Gastrocnemius medialis (tissue), 4 donors: Measurements from ENCODE around the gene MMRN2. TPM values are rescaled to one million over a fixed set of nuclear protein-coding genes. Genes with fewer than 3 reads are reported as not detected.

ENCODE experiments used
- ATAC-seq, 2 donors: fragments of 150-250 bp; one replicate each; pipeline ENCODE4 v1.9.1; 2016
- DNase-seq, 2 donors: peaks; one replicate each; pipeline ENCODE4 v3.0.0-alpha.2; 2019
- H3K27ac ChIP-seq, 4 donors: fragments of 200-600 bp; sonication (generic); 1 replicate in 1 of 4; 2 replicates in 3 of 4; pipeline ENCODE4 v1.5.1; 2016 to 2018; ENCODE audit warnings: mild to moderate bottlenecking in 2 of 4, moderate library complexity in 1 of 4
- H3K27me3 ChIP-seq, 3 donors: fragments of 200-600 bp; sonication (generic) in 2 of 3; 1 replicate in 1 of 3; 2 replicates in 2 of 3; pipeline versions ENCODE4 v1.5.1 to v1.6.0; 2016 to 2019; ENCODE audit warnings: mild to moderate bottlenecking in 1 of 3, moderate library complexity in 1 of 3
- H3K36me3 ChIP-seq, 2 donors: fragments of 200-600 bp; sonication (generic) in 1 of 2; one replicate each; pipeline ENCODE4 v1.5.1; 2017 to 2018
- H3K4me1 ChIP-seq, 2 donors: fragments of 200-600 bp; sonication (generic) in 1 of 2; one replicate each; pipeline ENCODE4 v1.5.1; 2016 to 2017; ENCODE audit warnings: mild to moderate bottlenecking in 2 of 2
- H3K4me3 ChIP-seq, 4 donors: fragments of 200-600 bp; sonication (generic) in 3 of 4; 1 replicate in 1 of 4; 2 replicates in 3 of 4; pipeline ENCODE4 v1.5.1; 2016 to 2019; ENCODE audit warnings: mild to moderate bottlenecking in 2 of 4
- H3K9me3 ChIP-seq, 3 donors: fragments of 200-600 bp; sonication (generic) in 2 of 3; 1 replicate in 1 of 3; 2 replicates in 2 of 3; pipeline ENCODE4 v1.5.1; 2016 to 2019
- CTCF ChIP-seq, 5 experiments: fragments of 450-650 bp in 3 of 5; fragments of 200-600 bp in 2 of 5; sonication (generic) in 2 of 5; IDR thresholded peaks in 4 of 5; conservative IDR thresholded peaks in 1 of 5; 1 replicate in 4 of 5; 2 replicates in 1 of 5; pipeline ENCODE4 v1.5.1; 2016 to 2019; ENCODE audit warnings: antibody characterized with exemption in 5 of 5, mild to moderate bottlenecking in 3 of 5, moderate library complexity in 3 of 5
- POLR2A ChIP-seq, 2 donors: fragments of 450-650 bp; IDR thresholded peaks; one replicate each; pipeline ENCODE4 v1.6.1; 2017; ENCODE audit warnings: antibody characterized with exemption in 2 of 2, mild to moderate bottlenecking in 2 of 2, moderate library complexity in 2 of 2
- in situ Hi-C, 4 donors: fragments of 200-750 bp; cut with MboI; loops; one replicate each; pipeline versions ENCODE4 v1.15.0 to v1.8.0; 2017; ENCODE audit warnings: low sequenced_read_pairs in 4 of 4
- intact Hi-C: fragments of 100-400 bp; cut with DNase I; formaldehyde crosslinking; loops from one replicate; pipeline ENCODE4 v1.15.1; 2023; ENCODE audit warnings: low total_unique reads
- total RNA-seq, 4 donors: library from RNA; depleted of rRNA; stranded (reverse); fragments of >200 nt; gene quantifications; one replicate each; pipeline versions ENCODE4 v1.1.0 to v1.2.3, GENCODE V29; 2016

Gene MMRN2
- total RNA-seq, 4 donors from 2014 or later, result 14.6 to 34.8 (median 25.8) TPM

DNA sequence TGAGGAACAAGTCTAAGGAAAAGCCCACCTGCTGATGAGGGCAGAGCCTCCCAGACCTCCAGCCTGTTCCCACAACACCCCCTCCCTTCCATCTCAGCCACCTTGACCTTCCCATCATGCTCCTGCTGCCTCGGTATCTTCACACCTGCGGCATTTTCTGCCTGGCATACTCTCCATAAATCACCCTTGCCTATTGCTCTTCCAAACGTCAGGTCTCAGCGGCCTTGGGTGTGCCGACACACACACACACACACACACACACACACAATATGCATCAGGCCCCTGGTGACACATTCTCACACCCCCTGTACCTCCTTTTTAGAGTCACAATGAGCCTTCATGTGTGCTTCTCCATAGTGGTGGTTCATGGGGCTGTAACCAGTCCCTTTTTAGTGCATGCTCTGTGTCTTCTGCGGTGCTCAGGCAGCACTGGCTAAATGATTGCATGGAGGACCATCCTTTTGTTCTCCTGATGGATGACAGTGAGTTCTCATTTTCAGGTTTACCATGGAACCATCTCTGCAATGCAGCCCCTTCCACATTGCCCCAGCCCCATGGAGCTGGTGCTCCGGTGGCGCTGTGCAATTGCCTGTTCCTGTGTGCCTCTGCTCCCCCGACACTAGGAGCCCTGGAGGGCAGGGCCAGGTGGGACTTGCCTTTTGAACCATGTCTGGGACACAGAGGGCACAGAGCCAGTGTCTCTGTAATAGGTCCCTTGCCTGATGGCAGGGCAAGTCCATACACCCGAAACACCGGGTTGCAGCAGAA, 15.4 kb upstream of the MMRN2 start:
- Histone ChIP-seq H3K27me3 (no peaks in the 10 kb centered on the region), H3K36me3 (no peaks in the 10 kb centered on the region), H3K9me3 (no peaks in the 10 kb centered on the region), H3K4me3 (no peak overlapping the region), H3K27ac (peak overlapping the region; percentile 90 to 98 (median 96)), H3K4me1 (peaks cover 17 to 30% of the 10 kb centered on the region in 2 donors)
- DNase-seq (peak in 1 of 2 donors; percentile 12), ATAC-seq (no peak)
- intact Hi-C loops (loop anchor here (5.0 kb wide), 1 partner anchor 215 kb away; the partner anchor contains the start of gene BMPR1A), in situ Hi-C loops (no loop called here)
- TF ChIP-seq POLR2A (IDR thresholded peaks at IDR 0.05) (no peak), CTCF (IDR thresholded peaks at IDR 0.05 in 4 of 5, conservative IDR thresholded peaks at IDR 0.05 in 1 of 5) (no peak)

GRCh38 chr10:86971232-86971991, 14.0 kb upstream of the MMRN2 start:
- Histone ChIP-seq H3K36me3 (no peaks in the 10 kb centered on the region), H3K27me3 (no peaks in the 10 kb centered on the region), H3K4me1 (peaks cover 27 to 37% of the 10 kb centered on the region in 2 donors), H3K4me3 (peak overlapping the region; percentile 62 to 87 (median 74)), H3K27ac (peak overlapping the region; percentile 90 to 98 (median 96)), H3K9me3 (no peaks in the 10 kb centered on the region)
- intact Hi-C loops (loop anchor here (1.0 to 5.0 kb wide), 2 partner anchors 124 to 214 kb away; partner anchors contain the start of genes BMPR1A and SHLD2), in situ Hi-C loops (no loop called here)
- ATAC-seq (peak; percentile 71 to 76), DNase-seq (peak; percentile 75 to 85)
- TF ChIP-seq CTCF (IDR thresholded peaks at IDR 0.05 in 4 of 5, conservative IDR thresholded peaks at IDR 0.05 in 1 of 5) (no peak), POLR2A (IDR thresholded peaks at IDR 0.05) (peak in 1 of 2 donors; percentile 26)

GRCh38 chr10:86970982-86971231, 13.5 kb upstream of the MMRN2 start:
- Histone ChIP-seq H3K27ac (peak overlapping the region; percentile 90 to 98 (median 96)), H3K4me1 (peaks cover 32 to 42% of the 10 kb centered on the region in 2 donors), H3K9me3 (no peaks in the 10 kb centered on the region), H3K27me3 (no peaks in the 10 kb centered on the region), H3K36me3 (no peaks in the 10 kb centered on the region), H3K4me3 (peak overlapping the region; percentile 62 to 87 (median 74))
- DNase-seq (no peak), ATAC-seq (peak; percentile 37 to 51)
- in situ Hi-C loops (no loop called here), intact Hi-C loops (loop anchor here (1.0 to 5.0 kb wide), 2 partner anchors 124 to 214 kb away; partner anchors contain the start of genes BMPR1A and SHLD2)
- no peak for TF ChIP-seq CTCF (IDR thresholded peaks at IDR 0.05 in 4 of 5, conservative IDR thresholded peaks at IDR 0.05 in 1 of 5)
- peak; percentile 92 to 94 for TF ChIP-seq POLR2A (IDR thresholded peaks at IDR 0.05)

GRCh38 chr10:86970162-86970981, 13.0 kb upstream of the MMRN2 start:
- intact Hi-C loops, result loop anchor here (5.0 kb wide), 1 partner anchor 213 kb away; the partner anchor contains the start of gene BMPR1A

More at GRCh38 chr10:86970162-86970981, 13.0 kb upstream of the MMRN2 start:
- no peaks in the 10 kb centered on the region for H3K36me3 ChIP-seq
- no peaks in the 10 kb centered on the region for H3K27me3 ChIP-seq
- ATAC-seq (peak; percentile 11 to 21), DNase-seq (peak; percentile 70 to 81)
- H3K4me3 ChIP-seq, result peak overlapping the region; percentile 62 to 87 (median 74)
- in situ Hi-C loops, result no loop called here
- TF ChIP-seq CTCF (IDR thresholded peaks at IDR 0.05 in 4 of 5, conservative IDR thresholded peaks at IDR 0.05 in 1 of 5) (no peak), POLR2A (IDR thresholded peaks at IDR 0.05) (peak; percentile 64 to 72)
- H3K9me3 ChIP-seq, result no peaks in the 10 kb centered on the region
- peaks cover 32 to 42% of the 10 kb centered on the region in 2 donors for H3K4me1 ChIP-seq
- peak overlapping the region; percentile 90 to 98 (median 96) for H3K27ac ChIP-seq
